Islet precursor cell (in vitro differentiated cells): ENCODE results near the gene GTF3C6.
"Not testable (repeated sequence)": the region's sequence is repeated elsewhere in the genome, so short reads cannot be mapped to it uniquely, and the experiment has no call there.

Experiments used
- DNase-seq: peaks from one replicate; pipeline ENCODE4 v3.0.0-alpha.2; 2018

Gene GTF3C6, protein sequence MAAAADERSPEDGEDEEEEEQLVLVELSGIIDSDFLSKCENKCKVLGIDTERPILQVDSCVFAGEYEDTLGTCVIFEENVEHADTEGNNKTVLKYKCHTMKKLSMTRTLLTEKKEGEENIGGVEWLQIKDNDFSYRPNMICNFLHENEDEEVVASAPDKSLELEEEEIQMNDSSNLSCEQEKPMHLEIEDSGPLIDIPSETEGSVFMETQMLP

GRCh38 chr6:110958329-110959192 lies at the start of gene GTF3C6:
Gene GTF3C6 (plus strand): TSS chr6:110958706. CDS start chr6:110958770, 64 bp downstream.
- peak; percentile 96 for DNase-seq

- no peak for DNase-seq
Observed at GRCh38 chr6:110930781-110931180, 27.7 kb upstream of the GTF3C6 start.

GRCh38 chr6:110933912-110934311 lies 24.6 kb upstream of the GTF3C6 start:
- no peak for DNase-seq

- DNase-seq = no peak
Observed at GRCh38 chr6:110934381-110934898, 24.1 kb upstream of the GTF3C6 start.

GRCh38 chr6:110935171-110935570 lies 23.3 kb upstream of the GTF3C6 start:
- no peak for DNase-seq

GRCh38 chr6:110938171-110938570 lies 20.3 kb upstream of the GTF3C6 start:
- no peak for DNase-seq

GRCh38 chr6:110939429-110940200 lies 18.9 kb upstream of the GTF3C6 start:
- DNase-seq = no peak

DNA sequence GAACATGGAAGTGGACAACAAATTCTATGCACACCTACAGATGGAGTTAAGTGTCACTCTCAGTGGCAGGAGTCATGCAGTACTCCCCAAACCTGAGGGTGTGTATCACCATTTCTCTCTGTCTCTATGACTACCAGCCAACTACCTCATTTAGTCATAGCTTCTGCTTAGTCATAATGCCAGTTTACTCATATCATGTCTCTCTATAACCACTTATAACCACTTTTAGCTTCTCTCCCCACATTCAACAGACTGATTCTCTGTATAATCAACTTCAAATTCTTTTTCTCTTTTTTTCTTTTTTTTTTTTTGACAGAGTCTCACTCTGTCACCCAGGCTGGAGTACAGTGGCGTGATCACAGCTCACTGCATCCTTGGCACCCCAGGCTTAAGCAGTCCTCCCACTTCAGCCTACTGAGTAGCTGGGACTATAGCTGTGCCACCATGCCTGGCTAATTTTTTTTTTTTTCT lies 13.8 kb upstream of the GTF3C6 start:
- DNase-seq = no peak

DNA sequence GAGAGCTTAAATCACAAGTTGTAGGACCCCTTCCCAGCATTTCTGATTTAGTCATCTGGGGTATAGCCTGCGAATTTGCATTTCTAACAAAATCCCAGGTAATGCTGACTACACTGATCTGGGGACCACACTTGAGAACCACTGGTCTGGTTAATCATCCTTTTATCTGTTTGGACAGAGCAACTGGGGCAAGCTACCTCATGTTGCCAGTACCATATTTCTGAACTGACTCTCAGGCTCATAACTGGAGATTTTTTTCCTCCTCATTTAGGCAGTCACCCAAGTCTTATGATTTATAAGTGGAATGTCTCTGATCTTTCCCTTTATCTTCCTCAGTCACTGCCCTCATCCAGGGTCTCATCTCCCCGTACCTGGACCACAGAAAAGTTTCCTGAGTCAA lies 12.0 kb upstream of the GTF3C6 start:
- DNase-seq = no peak

DNA sequence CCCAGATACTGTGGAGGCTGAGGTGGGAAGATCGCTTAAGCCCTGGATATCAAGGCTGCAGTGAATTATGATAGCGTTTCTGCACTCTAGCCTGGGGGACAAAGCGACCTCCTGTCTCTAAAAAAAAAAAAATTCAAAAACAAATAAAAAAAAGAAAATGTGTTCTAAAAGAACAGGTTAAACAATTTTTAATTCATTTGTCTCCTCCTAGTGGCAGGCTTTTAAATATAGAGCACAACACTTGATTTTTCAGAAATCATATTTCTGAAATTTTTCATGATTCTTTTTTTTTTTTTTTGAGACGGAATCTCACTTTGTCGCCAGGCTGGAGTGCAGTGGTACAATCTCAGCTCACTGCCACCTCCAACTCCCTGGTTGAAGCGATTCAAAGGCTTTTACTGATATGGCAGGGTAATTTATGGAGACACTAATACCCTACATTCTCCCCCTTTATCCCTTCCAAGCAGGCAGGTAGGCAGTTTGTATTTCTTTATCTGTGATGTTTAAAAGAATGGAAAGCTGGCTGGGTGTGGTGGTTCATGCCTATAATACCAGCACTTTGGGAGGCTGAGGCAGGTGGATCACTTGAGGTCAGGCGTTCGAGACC lies 8.7 kb upstream of the GTF3C6 start:
- DNase-seq = no peak

DNA sequence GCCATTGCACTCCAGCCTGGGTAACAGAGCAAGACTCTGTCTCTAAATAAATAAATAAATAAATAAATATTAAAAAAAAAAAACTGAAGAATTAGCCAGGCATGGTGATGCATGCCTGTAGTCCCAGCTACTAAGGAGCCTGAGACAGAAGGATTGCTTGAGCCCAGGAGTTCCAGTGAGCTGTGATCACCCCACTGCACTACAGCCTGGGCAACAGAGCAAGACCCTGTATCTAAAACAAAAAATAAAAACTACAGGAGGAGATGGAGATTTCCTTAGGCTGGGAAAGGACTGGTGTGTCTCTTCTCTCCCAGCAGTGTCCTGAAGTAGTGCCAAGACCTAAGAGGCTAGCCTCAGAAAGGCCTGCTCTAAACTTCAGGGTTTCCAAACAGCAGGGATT lies 8.1 kb upstream of the GTF3C6 start:
- no peak for DNase-seq

DNA sequence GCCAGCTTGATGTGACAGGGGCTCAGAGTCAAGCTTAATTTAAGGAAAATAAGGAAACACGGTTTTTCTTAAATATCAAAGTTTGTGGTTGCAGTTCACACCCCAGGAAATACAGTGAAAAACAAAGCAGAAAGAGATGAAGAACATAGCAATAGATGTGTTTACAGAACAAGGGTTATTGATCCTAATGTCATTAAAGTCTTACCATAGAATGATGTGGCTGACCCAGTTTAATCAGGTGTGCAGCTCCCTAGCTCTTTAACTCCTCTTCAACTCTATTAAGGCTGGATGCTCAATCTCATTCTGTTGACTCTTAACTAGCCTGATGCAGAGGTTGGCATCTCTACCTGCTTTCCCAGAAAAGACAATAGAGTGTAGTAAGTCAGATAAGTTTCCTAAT lies 7.5 kb upstream of the GTF3C6 start:
- DNase-seq = no peak

DNA sequence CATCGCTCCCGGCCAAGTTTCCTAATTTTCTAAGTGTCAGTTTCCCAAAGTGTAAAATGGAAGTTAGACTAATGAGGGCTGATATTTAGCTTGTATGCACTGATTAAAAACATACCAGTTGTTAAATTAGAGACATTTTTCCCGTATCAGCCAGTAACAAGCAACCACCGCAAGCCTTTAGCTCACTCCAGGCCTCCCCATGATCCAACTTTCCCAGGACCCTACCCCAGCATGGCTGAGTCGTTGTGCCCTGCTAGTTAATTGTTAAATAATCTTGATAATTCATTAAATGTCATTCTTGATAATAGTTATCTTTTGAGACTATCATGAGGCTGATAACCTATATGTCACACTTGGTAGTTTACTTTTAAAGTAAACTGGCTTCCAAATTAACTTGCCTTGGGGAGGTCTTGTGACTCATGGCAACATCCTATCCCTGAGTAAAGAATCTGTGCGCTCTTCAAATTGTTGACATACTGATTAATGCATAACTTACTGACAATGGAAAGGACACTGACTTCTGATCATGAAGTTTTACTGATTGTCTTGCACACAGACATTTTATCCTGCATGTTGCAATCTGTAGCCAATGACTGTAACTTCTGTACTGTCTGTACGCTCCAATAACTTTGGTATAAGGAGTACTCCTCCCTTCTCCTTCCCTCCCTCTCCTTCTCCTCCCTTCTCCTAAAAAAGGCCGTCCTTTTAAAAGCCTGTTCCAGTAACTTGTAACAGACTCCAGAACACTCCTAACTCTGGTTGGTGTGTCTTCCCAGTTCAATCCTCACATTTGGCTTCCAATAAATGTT lies 6.3 kb upstream of the GTF3C6 start:
- no peak for DNase-seq

DNA sequence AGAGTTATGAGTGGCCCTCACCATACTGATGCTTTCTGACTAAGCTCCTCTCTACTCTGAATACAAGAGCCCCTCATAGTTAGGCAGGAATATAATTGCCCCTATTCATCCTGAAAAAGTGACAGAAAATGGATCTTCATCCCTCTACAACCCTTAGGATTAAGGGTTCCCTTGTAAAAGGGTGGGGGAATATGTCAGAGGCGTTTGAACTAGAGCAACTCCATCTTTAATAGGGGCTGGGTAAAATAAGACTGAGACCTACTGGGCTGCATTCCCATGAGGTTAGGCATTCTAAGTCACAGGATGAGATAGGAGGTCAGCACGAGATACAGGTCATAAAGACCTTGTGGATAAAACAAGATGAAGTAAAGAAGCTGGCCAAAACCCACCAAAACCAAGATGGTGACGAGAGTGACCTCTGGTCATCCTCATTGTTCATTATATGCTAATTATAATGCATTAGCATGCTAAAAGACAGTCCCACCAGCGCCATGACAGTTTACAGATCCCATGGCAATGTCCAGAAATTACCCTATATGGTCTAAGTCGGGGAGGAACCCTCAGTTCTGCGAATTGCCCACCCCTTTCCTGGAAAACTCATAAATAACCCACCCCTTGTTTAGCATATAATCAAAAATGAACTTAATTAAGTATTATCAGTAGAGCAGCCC lies 4.7 kb upstream of the GTF3C6 start:
- DNase-seq = no peak

DNA sequence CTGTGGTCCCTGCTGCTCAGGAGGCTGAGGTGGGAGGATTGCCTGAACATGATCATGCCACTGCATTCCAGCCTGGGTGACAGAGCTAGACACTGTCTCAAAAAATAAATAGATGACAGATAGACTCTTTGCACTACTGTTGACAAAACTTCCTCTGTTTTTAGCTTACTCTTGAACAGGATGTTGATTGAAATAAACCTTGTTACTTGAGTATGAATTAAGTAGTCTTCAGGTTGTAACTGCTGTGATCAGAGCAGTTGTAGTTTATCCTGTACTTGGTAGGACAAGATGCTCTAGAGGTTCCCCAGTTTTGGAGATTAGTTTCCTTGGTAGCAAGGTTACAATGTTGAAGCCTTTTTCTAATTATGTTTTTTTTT lies 1.5 kb downstream of the GTF3C6 start:
- no peak for DNase-seq

- not testable (repeated sequence) for DNase-seq
Observed at GRCh38 chr6:110962636-110963035, 4.1 kb downstream of the GTF3C6 start.

DNA sequence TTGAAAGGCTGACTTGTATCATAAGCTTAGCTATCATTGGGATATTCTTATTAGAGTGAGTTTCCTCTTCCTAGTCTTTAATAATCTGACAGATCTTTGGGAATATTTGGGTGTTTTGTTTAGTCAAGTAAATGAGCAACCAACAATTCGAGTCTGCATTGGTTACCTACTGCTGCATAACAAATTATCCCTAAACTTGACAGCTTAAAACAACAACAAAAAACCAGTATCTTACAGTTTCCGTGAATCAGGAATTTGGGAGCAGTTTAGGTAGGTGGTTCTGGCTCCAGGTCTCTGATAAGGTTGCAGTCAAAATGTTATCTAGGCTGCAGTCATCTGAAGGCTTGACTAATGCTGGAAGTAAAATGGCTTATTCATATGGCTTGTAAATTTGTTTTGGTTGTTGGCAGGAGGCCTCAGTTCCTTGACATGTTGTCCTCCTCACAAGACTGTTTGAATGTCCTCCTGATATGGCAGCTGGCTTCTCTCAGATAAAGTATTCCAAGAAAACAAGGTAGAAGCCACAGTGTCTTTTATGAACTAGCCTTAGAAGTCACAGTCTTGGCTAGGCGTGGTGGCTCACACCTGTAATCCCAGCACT lies 7.2 kb downstream of the GTF3C6 start:
- DNase-seq = no peak

GRCh38 chr6:110968661-110969060 lies 10.2 kb downstream of the GTF3C6 start:
- not testable (repeated sequence) for DNase-seq

DNA sequence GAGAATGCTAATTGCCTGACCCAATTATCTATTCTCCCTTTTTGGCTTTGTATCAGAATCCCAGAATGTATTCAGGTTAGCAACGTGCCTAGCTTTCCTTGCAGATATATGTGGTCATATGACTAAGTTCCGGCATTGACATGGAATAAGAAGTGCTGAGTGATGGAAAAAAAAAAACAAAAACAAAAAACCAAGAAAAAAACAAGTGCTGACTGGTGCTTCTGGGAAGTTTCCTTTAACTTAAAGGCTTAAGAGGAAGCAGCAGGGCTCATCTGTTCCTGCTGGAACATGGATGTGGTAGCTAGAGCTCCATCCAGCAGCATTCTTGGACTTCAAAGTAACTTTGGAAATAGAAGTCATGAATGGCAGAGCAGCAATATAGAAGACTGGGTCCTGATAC lies 13.0 kb downstream of the GTF3C6 start:
- no peak for DNase-seq

- DNase-seq = no peak
Observed at GRCh38 chr6:110976575-110976974, 18.1 kb downstream of the GTF3C6 start.

DNA sequence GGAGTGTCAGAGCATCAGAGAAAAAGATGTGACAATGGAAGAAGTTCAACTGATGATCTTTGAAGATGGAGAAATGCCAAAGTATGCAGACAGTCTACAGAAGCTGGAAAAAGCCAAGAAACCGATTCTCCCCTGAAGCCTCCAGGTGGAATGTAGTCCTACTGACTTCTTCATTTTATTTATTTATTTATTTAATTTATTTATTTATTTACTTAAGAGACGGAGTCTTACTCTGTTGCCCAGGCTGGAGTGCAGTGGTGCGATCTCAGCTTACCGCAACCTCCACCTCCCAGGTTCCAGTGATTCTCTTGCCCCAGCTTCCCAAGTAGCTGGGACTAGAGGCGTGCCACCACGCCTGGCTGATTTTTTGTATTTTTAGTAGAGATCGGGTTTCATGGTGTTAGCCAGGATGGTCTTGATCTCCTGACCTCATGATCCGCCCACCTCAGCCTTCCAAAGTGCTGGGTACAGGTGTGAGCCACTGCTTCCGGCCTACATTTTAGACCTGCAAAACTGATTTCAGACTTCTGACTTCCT lies 21.1 kb downstream of the GTF3C6 start:
- no peak for DNase-seq
